Natural killer cell (primary cell): Measurements from ENCODE around the gene DYNC1H1. TPM values are rescaled to one million over a fixed set of nuclear protein-coding genes. Genes with fewer than 3 reads are reported as not detected.

Source experiments
- ATAC-seq, 3 donors: fragments of 150-1000 bp in 2 of 3; fragments of 200-7000 bp in 1 of 3; cut with Tn5 transposase; 1 replicate in 1 of 3; 2 replicates in 2 of 3; pipeline ENCODE4 v1.10.0; 2021; ENCODE audit warnings: mild to moderate bottlenecking in 2 of 3, moderate library complexity in 2 of 3
- DNase-seq, 2 donors: peaks; one replicate each; pipeline versions ENCODE4 v3.0.0 to v3.0.0-alpha.2; 2013 to 2021; ENCODE audit warnings: mixed read lengths in 1 of 2
- H3K27ac ChIP-seq: one replicate; pipeline ENCODE4 v1.5.1; 2013; ENCODE audit warnings: mild to moderate bottlenecking, low read length
- H3K27me3 ChIP-seq: one replicate; pipeline ENCODE4 v1.6.1; 2013; ENCODE audit warnings: low read length; ENCODE audit not compliant: control insufficient read depth, insufficient read depth
- H3K36me3 ChIP-seq: one replicate; pipeline ENCODE4 v1.6.1; 2013; ENCODE audit warnings: low read length; ENCODE audit not compliant: control insufficient read depth, insufficient read depth
- H3K4me1 ChIP-seq: one replicate; pipeline ENCODE4 v1.6.1; 2013; ENCODE audit warnings: low read length; ENCODE audit not compliant: control insufficient read depth, insufficient read depth
- H3K4me3 ChIP-seq: one replicate; pipeline ENCODE4 v1.5.1; 2013; ENCODE audit warnings: low read length
- H3K9me3 ChIP-seq: one replicate; pipeline ENCODE4 v1.6.1; 2013; ENCODE audit warnings: low read length; ENCODE audit not compliant: control insufficient read depth, insufficient read depth
- H3K27ac Mint-ChIP-seq, 2 donors: one replicate each; pipeline ENCODE4 v1.8.0; 2022; ENCODE audit warnings: mild to moderate bottlenecking in 2 of 2, mixed read lengths in 2 of 2, moderate library complexity in 1 of 2
- H3K27me3 Mint-ChIP-seq, 2 donors: one replicate each; pipeline ENCODE4 v1.8.0; 2022; ENCODE audit warnings: low read depth in 2 of 2, mixed read lengths in 2 of 2
- H3K36me3 Mint-ChIP-seq: one replicate; pipeline ENCODE4 v1.8.0; 2022; ENCODE audit warnings: mixed read lengths
- H3K4me1 Mint-ChIP-seq, 2 donors: one replicate each; pipeline ENCODE4 v1.8.0; 2022; ENCODE audit warnings: mixed read lengths in 2 of 2
- H3K4me3 Mint-ChIP-seq: one replicate; pipeline ENCODE4 v1.8.0; 2022; ENCODE audit warnings: mild to moderate bottlenecking, moderate library complexity, mixed read lengths
- H3K9me3 Mint-ChIP-seq, 2 donors: one replicate each; pipeline ENCODE4 v1.8.0; 2022; ENCODE audit warnings: mixed read lengths in 2 of 2
- WGBS: methylation state at CpG from one replicate; pipeline ENCODE4 v1.1.7; 2013; ENCODE audit warnings: missing lambda C conversion rate; ENCODE audit not compliant: insufficient coverage; 5-methylcytosine and 5-hydroxymethylcytosine counted together
- intact Hi-C: fragments of 100-400 bp; cut with micrococcal nuclease; formaldehyde crosslinking; loops from one replicate; pipeline ENCODE4 v1.14.2; 2022
- total RNA-seq, 4 donors: library from RNA; stranded (reverse); fragments of 120-200 nt in 1 of 4; gene quantifications; one replicate each; pipeline versions ENCODE4 v1.2.3 to v1.2.4, GENCODE V29; 2013 to 2022
- TF ChIP-seq, protein P1 (sequence below): fragments of 200-600 bp; IDR thresholded peaks from one replicate; pipeline ENCODE4 v1.8.0; 2022; ENCODE audit warnings: antibody characterized with exemption

Gene DYNC1H1
- total RNA-seq, 3 donors from 2014 or later (not counting 1 experiment from before 2014, with no cell fraction given): 313 to 381 (median 349) TPM

DNA sequence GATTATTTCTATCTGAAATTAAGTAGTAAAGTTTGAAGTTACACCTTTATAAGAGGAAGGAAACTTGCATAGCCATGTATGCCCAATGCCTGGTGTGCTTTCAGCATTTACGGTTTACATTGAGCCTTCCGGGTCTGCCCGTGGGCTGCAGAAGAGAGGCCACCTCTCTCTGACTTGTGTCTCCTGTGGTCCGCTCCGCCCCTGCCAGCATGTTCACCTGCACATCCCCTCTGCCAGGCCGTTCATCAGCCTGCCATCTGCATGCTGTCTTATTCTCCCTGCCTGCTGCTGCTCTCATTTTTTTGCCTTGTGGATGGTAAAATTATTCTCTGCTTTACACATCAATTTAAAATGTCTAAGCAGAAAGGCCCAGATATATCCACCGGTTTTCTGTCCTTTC is 41.5 kb upstream of the DYNC1H1 start:
- H3K27ac ChIP-seq: no peak overlapping the region
- H3K27me3 ChIP-seq: no peaks in the 10 kb centered on the region
- intact Hi-C loops: no loop called here
- TF ChIP-seq, protein P1, sequence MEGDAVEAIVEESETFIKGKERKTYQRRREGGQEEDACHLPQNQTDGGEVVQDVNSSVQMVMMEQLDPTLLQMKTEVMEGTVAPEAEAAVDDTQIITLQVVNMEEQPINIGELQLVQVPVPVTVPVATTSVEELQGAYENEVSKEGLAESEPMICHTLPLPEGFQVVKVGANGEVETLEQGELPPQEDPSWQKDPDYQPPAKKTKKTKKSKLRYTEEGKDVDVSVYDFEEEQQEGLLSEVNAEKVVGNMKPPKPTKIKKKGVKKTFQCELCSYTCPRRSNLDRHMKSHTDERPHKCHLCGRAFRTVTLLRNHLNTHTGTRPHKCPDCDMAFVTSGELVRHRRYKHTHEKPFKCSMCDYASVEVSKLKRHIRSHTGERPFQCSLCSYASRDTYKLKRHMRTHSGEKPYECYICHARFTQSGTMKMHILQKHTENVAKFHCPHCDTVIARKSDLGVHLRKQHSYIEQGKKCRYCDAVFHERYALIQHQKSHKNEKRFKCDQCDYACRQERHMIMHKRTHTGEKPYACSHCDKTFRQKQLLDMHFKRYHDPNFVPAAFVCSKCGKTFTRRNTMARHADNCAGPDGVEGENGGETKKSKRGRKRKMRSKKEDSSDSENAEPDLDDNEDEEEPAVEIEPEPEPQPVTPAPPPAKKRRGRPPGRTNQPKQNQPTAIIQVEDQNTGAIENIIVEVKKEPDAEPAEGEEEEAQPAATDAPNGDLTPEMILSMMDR: no peak
- Mint-ChIP-seq H3K36me3 (no peaks in the 10 kb centered on the region), H3K9me3 (no peaks in the 10 kb centered on the region), H3K27ac (peak overlapping the region; percentile 76 to 82), H3K4me3 (no peak overlapping the region), H3K27me3 (no peaks in the 10 kb centered on the region), H3K4me1 (peaks cover 5% of the 10 kb centered on the region in 2 donors)
- DNase-seq (no peak), ATAC-seq (no peak)
- 86% methylated on average over 7 of the region's 7 CpGs for WGBS
- H3K36me3 ChIP-seq: peaks cover 54% of the 10 kb centered on the region
- H3K4me3 ChIP-seq: no peak overlapping the region
- H3K9me3 ChIP-seq: no peaks in the 10 kb centered on the region
- H3K4me1 ChIP-seq: no peaks in the 10 kb centered on the region

DNA sequence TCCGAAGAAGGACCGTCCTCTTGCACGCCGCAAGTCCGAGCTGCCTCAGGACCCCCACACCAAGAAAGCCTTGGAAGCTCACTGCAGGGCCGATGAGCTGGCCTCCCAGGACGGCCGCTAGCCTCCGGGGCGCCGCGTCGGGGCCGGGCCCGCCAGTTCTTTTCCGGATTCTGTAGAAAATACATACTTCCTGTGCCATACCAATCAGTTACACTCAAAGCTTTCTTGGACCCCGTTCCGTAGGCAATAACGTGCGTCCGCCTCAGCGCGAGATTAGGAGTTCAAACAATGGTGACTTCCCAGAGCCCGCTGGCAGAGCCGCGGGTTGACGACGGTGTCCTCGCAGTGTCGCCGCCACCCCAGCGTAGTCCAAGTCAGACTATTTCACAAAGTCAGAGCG is 39.2 kb upstream of the DYNC1H1 start:
- no peaks in the 10 kb centered on the region for H3K9me3 Mint-ChIP-seq
- no peaks in the 10 kb centered on the region for H3K36me3 Mint-ChIP-seq
- Histone ChIP-seq H3K4me3 (no peak overlapping the region), H3K36me3 (peaks cover 52% of the 10 kb centered on the region), H3K27ac (no peak overlapping the region), H3K4me1 (no peaks in the 10 kb centered on the region), H3K27me3 (no peaks in the 10 kb centered on the region), H3K9me3 (no peaks in the 10 kb centered on the region)
- H3K27me3 Mint-ChIP-seq: no peaks in the 10 kb centered on the region
- DNase-seq (no peak), ATAC-seq (no peak)
- intact Hi-C loops: no loop called here
- 98% methylated on average over 33 of the region's 33 CpGs for WGBS
- TF ChIP-seq, protein P1: no peak
- no peak overlapping the region for H3K4me3 Mint-ChIP-seq
- no peak overlapping the region for H3K27ac Mint-ChIP-seq
- peaks cover 5 to 8% of the 10 kb centered on the region in 2 donors for H3K4me1 Mint-ChIP-seq

DNA sequence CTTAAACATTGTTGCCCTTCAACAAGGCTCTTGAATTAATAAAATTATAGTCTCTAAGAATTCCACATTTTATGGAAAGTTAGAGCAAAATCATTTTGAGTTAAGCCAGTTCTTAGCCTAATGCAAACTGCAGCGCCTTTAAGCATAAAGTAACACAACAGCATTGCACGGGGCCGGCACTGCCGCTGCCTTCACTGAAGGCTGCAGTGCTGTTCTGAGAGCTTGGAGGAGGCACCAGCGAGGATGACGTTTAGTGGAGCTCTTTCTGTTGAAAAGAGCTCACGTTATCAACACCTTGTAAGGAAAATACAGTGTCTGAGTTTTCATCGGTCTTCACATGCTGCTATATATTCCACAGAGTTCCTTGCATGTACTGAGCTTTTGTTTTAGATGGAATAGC is 38.3 kb upstream of the DYNC1H1 start:
- Histone ChIP-seq H3K36me3 (peaks cover 50% of the 10 kb centered on the region), H3K4me1 (no peaks in the 10 kb centered on the region), H3K4me3 (no peak overlapping the region), H3K9me3 (no peaks in the 10 kb centered on the region), H3K27me3 (no peaks in the 10 kb centered on the region), H3K27ac (no peak overlapping the region)
- Mint-ChIP-seq H3K27ac (no peak overlapping the region), H3K4me3 (no peak overlapping the region), H3K4me1 (peaks cover 5 to 8% of the 10 kb centered on the region in 2 donors), H3K27me3 (no peaks in the 10 kb centered on the region), H3K9me3 (no peaks in the 10 kb centered on the region), H3K36me3 (no peaks in the 10 kb centered on the region)
- ATAC-seq (no peak), DNase-seq (no peak)
- intact Hi-C loops: no loop called here
- WGBS: 96% methylated on average over 8 of the region's 8 CpGs
- TF ChIP-seq, protein P1: no peak

DNA sequence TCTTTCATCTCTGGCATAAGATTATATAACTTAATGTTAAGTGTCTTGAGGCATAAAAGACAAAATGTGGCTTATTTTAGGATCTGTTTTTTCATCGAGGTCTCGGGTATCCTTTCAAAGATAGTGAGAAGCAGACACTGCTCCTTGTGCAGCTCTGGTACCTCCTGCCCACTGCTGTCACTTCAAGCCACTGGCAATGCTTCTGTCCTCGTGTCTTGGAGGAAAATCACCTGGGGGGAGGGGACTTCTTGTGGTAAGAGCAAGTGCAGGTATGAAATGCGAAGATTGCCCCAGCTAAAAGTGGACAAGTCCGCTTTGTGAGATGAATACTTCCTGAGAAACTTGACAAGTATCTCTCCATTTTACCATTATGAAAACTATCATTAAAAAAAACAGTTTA is 37.8 kb upstream of the DYNC1H1 start:
- no peaks in the 10 kb centered on the region for H3K4me1 ChIP-seq
- Mint-ChIP-seq H3K27me3 (no peaks in the 10 kb centered on the region), H3K9me3 (no peaks in the 10 kb centered on the region), H3K4me1 (peaks cover 5 to 8% of the 10 kb centered on the region in 2 donors), H3K27ac (peak overlapping the region; percentile 38 to 67), H3K4me3 (no peak overlapping the region), H3K36me3 (no peaks in the 10 kb centered on the region)
- H3K36me3 ChIP-seq: peaks cover 47% of the 10 kb centered on the region
- no peak for ATAC-seq
- no peak for DNase-seq
- no peak overlapping the region for H3K27ac ChIP-seq
- no peaks in the 10 kb centered on the region for H3K27me3 ChIP-seq
- WGBS: 81% methylated on average over 4 of the region's 5 CpGs
- no peaks in the 10 kb centered on the region for H3K9me3 ChIP-seq
- intact Hi-C loops: no loop called here
- H3K4me3 ChIP-seq: no peak overlapping the region
- TF ChIP-seq, protein P1: no peak
